HG02642 (cell line): ENCODE data around the gene TMEM171.

Experiments used
- ATAC-seq: cut with Tn5 transposase; IDR thresholded peaks from one replicate; pipeline ENCODE4 v1.9.1; 2021; ENCODE audit warnings: mild to moderate bottlenecking; ENCODE audit not compliant: unreplicated experiment, poor library complexity

The TMEM171 gene

DNA sequence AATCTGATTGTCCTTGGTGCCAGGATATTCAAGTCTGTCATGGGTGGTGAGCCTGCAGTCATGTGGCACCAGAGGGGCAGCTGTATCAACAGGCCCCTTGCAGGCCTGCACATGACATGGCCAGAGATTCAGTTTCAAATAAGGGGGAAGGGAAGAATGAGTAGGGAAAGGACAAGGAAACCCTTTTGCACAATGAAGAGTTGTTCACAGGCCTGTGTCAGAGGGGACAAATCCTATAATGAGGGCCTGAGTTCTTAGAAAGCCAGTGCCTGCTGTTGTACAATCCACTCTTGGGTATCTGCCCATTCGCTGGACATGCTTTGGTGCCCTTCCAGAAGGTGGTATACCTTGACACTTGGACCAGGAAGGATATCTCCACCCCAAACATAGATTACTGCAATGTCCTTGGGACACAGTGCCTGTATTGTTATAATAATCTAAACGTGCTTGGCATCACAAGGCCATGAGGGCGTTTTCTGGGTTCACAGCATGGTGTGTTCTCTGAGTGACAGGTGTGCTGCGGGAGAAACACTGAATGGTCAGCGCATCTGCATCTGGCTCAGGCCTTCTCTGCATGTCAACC, 1.9 kb upstream of the TMEM171 start:
- ATAC-seq = no peak

DNA sequence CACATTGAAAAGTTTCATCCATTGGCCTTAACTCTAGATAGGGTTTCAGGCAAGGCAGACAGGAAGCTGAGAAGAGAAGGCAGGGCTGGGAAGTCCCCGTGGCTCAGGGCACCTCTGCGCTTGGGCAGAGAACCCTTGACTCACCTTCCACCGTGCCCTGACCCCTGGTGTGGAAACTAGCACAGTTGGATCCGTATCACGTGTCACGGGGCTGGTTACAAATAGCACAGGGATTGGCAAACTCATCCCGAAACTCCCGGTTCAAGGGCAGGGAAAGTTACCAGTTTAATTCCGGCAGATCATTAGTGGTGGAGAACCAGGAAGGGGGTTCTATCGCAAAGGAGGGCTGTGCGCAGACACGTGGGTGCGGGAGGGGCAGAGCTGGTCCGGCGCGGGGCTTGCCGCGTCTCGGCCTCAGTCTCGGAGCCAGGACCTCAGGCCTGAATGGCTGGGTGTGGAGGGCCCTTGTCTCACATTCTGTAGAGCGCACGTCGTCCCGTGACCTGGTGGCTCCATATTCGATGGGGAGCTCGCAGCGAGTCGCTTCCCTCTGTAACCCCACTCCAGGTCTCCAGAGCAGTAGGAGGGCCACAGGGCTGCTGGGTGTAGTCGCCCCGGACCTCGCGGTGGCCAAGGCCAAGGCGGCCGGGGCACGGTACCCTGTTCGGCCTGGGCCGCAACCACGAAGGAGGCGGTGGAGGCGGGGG, 771 bp upstream of the TMEM171 start:
- ATAC-seq = no peak

DNA sequence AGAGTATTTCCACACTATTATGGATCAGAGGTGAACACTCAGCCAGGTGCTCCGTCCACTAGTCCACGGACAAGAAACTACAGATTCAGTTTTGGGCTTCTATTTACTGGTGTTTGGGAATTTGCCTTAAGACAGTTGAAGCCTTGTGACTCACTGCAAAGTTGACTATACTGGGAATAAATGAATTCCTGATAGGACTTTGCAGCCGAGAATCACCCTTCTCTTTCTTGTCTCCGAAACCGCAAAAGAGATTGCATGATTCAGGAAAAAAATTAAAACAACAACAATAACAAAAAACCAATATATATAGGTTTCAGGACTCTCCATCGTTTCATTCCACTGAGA, 716 bp downstream of the TMEM171 start:
- no peak for ATAC-seq

- ATAC-seq = no peak
Observed at GRCh38 chr5:73122875-73123810, 2.8 kb downstream of the TMEM171 start.

DNA sequence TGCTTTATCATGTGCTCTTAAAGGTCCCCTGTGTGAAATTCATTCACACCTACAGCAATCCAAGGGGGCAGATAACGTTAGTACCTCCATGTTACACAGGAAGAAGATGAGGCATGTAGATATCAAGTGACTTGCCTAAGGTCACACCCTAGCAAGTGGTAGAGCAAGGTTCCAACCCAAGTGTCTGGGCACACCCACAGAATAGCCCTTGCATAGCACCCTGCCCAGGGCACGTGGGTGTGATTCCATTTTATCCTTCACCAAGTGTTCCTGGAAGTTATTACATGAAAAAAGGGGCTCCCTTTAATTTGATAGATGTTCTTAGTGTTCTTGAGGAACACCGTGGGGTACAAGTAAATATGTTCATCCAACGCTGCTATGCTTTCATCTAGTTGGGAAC, 4.9 kb downstream of the TMEM171 start:
- ATAC-seq = no peak

DNA sequence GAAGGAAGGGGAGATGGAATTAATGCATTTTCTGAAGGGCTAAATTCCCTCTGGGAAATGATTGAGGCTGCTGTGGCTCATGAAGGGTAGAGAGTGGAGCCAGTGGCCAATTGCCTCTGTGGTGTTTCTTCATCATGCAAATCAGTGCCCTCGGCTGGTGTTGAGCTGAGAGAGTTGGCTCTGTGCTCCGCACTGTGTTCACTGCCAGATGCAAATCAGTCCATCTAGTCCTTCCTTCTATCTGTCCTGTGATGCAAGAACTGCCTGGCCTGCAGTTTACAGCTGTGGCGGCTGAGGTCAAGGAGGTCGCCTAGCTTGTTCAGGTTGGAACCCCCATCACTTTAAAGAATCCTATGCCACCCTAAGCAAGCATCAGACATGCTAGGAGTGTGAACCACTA, 6.0 kb downstream of the TMEM171 start:
- no peak for ATAC-seq

GRCh38 chr5:73126957-73127356, 6.6 kb downstream of the TMEM171 start:
- ATAC-seq = no peak

DNA sequence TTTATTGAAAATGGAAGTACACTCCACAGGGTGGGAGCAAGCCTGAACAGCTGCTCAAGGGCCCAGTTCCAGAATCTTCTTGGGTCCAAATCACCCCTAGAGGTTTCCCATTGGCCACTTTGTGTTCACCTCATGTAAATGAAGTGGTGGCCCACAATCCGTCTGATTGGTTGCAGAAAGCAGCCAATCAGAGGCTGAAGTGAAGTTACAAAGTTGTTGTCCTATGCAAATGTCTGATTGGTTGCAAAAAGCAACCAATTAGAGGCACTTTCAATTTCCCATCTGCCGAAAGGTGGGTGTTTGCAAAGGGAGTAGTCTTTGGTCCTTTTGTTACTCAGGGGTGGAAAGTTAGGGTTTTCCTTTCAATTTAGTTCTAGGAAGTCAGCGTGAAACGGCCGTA, 8.8 kb downstream of the TMEM171 start:
- no peak for ATAC-seq

DNA sequence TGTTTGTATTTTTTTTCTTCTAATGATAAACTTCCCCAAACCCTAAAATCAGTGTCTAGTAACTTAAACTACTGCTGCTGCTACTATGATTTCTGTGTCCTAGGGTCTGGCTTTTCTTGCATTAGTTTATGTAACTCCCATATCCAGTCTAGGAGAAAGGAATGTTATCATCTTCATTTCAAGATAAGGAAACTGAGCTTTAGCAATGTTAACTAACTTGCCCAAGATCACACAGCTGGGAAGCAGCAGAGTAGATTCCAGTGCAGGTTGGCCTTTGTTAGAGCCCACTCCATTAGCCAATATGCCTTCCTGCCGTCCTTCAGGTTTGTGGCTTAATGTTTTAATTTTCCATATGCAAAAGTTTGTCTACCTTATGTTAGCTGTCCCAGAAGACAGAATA, 10.4 kb downstream of the TMEM171 start:
- ATAC-seq = no peak

DNA sequence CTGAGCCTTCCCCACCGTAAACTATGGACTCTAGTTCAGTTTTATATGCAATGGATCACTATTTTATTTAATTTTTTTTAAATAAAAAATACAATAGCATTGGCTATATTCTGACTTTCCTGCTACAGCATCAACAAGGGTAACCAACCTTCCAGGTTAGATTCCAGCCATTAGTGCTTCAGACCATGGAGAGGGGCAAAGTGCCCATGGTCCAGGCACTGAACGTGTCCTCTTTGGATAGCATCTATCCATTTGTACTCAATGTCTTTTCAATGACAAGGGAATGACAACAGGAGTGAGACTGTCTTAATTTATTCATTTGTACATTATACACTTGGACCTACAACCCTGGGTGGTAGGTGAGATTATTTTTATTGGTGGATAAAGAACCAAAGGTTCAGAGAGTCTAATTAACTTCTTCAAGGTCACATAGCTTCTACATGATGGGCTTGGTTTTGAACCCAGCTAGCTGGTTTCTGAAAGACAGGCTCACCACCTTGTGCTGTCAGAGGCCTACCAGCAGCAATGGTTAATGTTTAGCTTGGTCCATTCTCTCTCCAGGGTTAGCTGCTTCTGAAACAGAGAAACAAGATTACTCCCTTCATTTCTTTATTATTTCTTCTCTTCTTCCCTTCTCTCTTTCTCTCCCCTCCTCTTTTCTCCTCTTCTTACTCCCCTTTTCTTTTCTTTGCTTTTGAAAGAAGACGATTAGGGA, 11.5 kb downstream of the TMEM171 start:
- ATAC-seq = no peak

DNA sequence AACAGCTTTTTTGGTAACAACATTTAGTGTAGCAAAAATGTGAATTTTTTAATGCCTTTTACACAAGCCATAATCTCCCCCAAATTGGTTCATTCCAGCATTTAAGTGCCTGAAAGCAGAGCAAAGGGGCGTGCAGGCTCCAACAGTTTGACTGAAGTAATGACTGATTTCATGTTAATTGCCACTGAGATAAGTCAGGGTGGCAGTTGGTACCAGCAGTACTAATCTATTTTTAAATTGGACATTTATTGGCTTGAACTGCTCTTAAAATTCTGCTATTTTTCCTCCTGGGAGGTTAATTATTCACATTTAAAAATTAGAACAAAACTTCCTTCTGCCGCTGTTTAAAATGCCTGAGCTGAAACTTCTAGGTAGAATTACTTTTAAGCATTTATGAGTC, 12.4 kb downstream of the TMEM171 start:
- ATAC-seq = no peak

DNA sequence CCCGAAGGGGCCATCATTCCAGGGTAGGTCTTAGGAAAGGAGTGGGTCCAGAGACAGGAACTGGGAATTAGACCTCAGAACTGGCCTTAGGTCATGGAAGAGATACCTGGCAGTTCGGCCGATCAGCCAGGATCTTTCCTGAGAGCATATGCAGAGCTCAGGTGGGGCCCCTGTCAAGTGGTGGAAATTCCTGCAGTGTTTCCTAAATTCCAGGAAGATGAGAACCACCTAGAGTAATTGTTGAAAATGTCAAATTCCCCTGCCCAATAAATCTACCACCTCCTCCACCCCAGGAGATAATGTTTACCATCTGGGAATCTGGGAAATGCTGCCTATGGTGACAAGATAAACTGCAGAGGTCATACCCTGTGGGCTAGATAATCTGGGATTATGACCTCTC, 14.6 kb downstream of the TMEM171 start:
- ATAC-seq = no peak

- ATAC-seq = no peak
Observed at GRCh38 chr5:73135429-73136054, 15.2 kb downstream of the TMEM171 start.

- ATAC-seq = no peak
Observed at GRCh38 chr5:73136055-73136562, 15.7 kb downstream of the TMEM171 start.

DNA sequence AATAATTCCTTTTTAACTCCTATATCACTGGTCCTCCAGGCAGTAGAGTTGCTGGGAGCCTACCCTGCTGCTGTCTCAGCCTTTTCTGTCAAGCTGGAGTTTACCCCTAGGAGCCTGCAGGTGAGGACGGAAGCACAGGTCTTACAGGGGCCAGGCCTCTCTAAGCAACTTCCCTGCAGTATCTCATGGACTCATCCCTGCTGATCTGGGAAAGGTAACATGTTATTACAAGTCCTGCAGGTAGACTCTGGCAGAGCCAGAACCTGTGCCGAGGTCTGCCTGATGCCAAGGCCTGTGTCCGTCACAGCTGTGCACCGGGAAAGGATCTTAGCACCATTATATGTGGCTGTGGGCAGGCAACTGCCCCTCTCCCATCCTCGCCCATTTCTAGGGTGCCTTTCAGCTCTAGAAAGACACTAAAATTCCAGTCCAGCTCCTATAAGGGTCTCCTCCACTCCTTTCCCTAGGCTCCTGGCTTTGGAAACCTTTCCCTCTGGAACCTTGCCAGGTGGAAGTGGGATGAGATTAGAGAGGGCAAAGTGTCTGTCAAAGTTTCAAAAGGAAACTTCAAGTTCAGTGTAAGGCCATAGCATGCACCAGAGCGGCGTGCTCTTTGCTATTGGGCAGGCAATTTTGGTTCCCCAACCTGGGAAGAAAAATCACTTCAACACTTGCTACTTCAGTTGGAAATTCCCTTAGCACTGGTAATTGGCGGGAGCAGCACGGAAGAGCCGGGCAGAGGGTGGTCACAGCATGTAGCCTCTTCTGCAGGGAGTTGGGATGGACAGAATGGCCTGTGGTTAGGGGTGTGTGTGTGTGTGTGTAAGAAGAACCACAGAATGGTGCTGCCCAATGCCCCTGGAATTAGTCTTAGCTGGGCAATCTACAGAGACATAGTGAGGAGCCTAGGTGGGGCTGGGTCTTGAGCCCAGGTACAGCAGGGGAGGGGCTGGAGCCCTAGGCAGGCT, 17.5 kb downstream of the TMEM171 start:
- ATAC-seq = no peak

DNA sequence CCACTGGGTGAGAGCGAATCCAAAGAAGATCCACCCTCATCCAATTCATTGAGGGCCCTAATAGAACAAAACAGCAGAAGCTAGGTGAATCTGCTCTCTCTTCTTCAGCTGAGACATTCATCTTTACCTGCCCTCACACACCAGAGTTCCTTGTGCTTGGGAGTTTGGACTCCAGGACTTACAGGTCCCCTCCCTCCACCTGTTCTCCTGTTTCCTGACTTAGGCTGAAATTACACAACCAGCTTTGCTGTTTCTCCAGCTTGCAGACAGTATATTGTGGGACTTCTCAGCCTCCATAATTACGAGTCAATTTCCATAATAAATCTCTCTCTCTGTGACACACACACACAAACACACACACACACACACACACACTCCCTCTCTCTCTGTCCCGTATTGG, 19.1 kb downstream of the TMEM171 start:
- no peak for ATAC-seq

- ATAC-seq = no peak
Observed at GRCh38 chr5:73140801-73141200, 20.4 kb downstream of the TMEM171 start.

- ATAC-seq = no peak
Observed at GRCh38 chr5:73142035-73142434, 21.7 kb downstream of the TMEM171 start.

DNA sequence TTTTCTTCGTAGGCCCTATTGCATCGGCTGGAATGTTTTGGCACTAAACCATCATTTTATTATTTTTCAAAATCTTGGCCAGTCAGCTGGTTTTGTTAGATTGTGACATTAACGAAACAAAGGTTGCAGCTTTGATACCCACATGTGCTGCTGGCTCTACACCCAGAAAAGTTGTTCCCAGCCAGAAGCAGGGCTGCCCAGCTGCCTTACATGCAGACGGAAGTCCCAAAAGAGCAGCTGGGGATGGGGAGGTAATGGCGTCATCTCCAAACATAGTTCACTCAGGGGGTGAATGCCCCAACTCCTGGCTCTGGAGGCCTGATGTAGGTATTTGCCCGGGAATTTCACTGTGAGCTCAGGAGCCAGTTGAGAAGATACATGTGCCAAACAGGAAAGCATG, 23.3 kb downstream of the TMEM171 start:
- ATAC-seq = no peak
